ENCODE measurements around the gene CREB3. TPM values are rescaled to one million over a fixed set of nuclear protein-coding genes. Genes with fewer than 3 reads are reported as not detected.
A peak's percentile ranks its signal among the peaks of the same experiment; 100 is the strongest.

CREB3 gene
- total RNA-seq, 1 donor from 2014 or later = 16.9 TPM

DNA sequence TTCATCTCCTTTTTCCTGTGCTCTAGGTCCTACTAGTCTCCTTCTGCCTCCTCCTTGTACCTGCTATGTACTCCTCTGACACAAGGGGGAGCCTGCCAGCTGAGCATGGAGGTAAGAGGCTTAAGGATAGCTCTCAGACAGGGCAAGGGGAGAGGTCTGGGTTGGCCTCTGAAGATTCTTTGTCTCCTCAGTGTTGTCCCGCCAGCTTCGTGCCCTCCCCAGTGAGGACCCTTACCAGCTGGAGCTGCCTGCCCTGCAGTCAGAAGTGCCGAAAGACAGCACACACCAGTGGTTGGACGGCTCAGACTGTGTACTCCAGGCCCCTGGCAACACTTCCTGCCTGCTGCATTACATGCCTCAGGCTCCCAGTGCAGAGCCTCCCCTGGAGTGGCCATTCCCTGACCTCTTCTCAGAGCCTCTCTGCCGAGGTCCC lies 3.8 kb downstream of the CREB3 start:
- intact Hi-C loops (cut with micrococcal nuclease) = loop anchor here (1.0 to 10.0 kb wide), 5 partner anchors 13 to 1071 kb away; partner anchors contain the start of genes CCL27, GBA2, NPR2 and RGP1
- CTCF ChIA-PET = interaction anchor here (0.7 to 2.9 kb wide), 14 partner anchors 9 to 146 kb away, joined by 3 to 51 read pairs (median 4); partner anchors contain the start of genes GBA2, MSMP and RGP1
- Mint-ChIP-seq H3K27ac (no peak overlapping the region), H3K4me1 (peaks cover 9% of the 10 kb centered on the region), H3K27me3 (no peaks in the 10 kb centered on the region), H3K4me3 (no peak overlapping the region), H3K9me3 (no peaks in the 10 kb centered on the region), H3K36me3 (ENCODE audit: low read depth) (peaks cover 70% of the 10 kb centered on the region)
- DNase-seq = no peak
- no peak for TF ChIP-seq CTCF (IDR thresholded peaks at IDR 0.05)
- peak; percentile 15 for ATAC-seq (ENCODE audit: low read depth)
- POLR2A ChIA-PET = interaction anchor here (1.0 to 6.6 kb wide), 4 partner anchors 13 to 132 kb away, joined by 3 to 32 read pairs (median 4); partner anchors contain the start of genes GBA2 and RGP1

DNA sequence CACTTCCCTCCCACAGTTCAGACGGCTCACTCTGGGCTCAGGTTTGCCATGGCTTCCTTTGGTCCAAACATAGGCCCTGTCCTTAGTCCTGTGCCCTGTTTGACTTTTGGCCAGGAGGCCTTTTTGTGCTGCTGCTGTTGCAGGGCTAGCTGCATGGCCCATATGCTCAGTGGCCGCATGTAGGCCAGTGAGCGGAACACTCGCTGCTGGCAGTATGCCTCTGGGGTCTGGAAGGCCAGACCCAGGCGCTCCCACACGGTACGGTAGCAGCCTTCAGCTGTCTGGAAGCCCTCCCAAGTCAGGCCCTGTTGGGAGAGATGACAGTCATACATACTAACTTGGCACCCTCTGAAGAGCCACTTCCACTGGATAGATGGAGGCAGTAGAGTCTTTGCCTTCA lies 4.7 kb downstream of the CREB3 start:
- Mint-ChIP-seq H3K27me3 (no peaks in the 10 kb centered on the region), H3K4me3 (no peak overlapping the region), H3K9me3 (no peaks in the 10 kb centered on the region), H3K4me1 (peaks cover 9% of the 10 kb centered on the region), H3K36me3 (ENCODE audit: low read depth) (peaks cover 72% of the 10 kb centered on the region), H3K27ac (no peak overlapping the region)
- CTCF ChIA-PET = interaction anchor here (0.6 to 2.9 kb wide), 7 partner anchors 11 to 90 kb away, joined by 3 to 12 read pairs (median 7); partner anchors contain the start of genes GBA2 and RGP1
- intact Hi-C loops (cut with micrococcal nuclease) = loop anchor here (2.0 to 10.0 kb wide), 2 partner anchors 54 to 1072 kb away; partner anchors contain the start of genes CCL27 and NPR2
- TF ChIP-seq CTCF (IDR thresholded peaks at IDR 0.05) = no peak
- POLR2A ChIA-PET = interaction anchor here (0.9 to 6.6 kb wide), 2 partner anchors 12 to 90 kb away, joined by 3 to 32 read pairs; partner anchors contain the start of genes GBA2 and RGP1
- ATAC-seq (ENCODE audit: low read depth) (no peak), DNase-seq (no peak)

- Mint-ChIP-seq H3K27me3 (no peaks in the 10 kb centered on the region), H3K36me3 (ENCODE audit: low read depth) (peaks cover 81% of the 10 kb centered on the region), H3K9me3 (no peaks in the 10 kb centered on the region), H3K27ac (no peak overlapping the region), H3K4me3 (no peak overlapping the region), H3K4me1 (peaks cover 6% of the 10 kb centered on the region)
- ATAC-seq (ENCODE audit: low read depth) (no peak), DNase-seq (no peak)
- ChIA-PET CTCF (interaction anchor here (0.9 to 2.9 kb wide), 3 partner anchors 10 to 144 kb away, joined by 3 to 12 read pairs (median 7); partner anchors contain the start of genes GBA2 and RGP1), POLR2A (interaction anchor here (6.6 kb wide), 1 partner anchor 11 kb away, joined by 32 read pairs; the partner anchor contains the start of genes GBA2 and RGP1)
- intact Hi-C loops (cut with micrococcal nuclease) = loop anchor here (10.0 kb wide), 1 partner anchor 1073 kb away; the partner anchor contains the start of gene CCL27
- TF ChIP-seq CTCF (IDR thresholded peaks at IDR 0.05) = no peak
Measured at GRCh38 chr9:35738186-35738585, 5.7 kb downstream of the CREB3 start.

DNA sequence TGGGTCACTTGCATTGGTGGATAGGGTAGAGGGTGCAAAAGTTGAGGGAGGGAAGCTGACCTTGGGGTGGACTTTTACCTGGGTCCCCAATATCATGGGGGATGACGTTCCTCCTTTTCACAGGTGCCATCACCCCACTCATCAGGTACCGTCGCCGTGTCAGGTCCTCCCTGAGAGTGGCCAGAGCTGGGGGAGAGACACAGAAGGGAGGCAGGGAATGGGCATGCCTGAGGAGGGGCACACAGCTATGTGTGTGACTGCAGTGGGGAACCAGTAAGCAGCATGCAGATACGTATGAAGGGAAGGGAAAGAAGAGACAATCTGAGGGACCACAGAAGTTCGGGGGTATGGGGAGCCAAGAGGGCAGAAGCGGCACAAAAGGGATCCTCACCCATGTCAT lies 6.5 kb downstream of the CREB3 start:
- no peak overlapping the region for H3K27ac Mint-ChIP-seq

More for the DNA sequence above, 6.5 kb downstream of the CREB3 start:
- DNase-seq (no peak), ATAC-seq (ENCODE audit: low read depth) (no peak)
- no peaks in the 10 kb centered on the region for H3K27me3 Mint-ChIP-seq
- ChIA-PET POLR2A (interaction anchor here (6.6 kb wide), 1 partner anchor 10 kb away, joined by 32 read pairs; the partner anchor contains the start of genes GBA2 and RGP1), CTCF (interaction anchor here (0.8 to 2.9 kb wide), 7 partner anchors 9 to 143 kb away, joined by 3 to 12 read pairs (median 3); partner anchors contain the start of genes GBA2, RGP1 and SPAG8)
- intact Hi-C loops (cut with micrococcal nuclease) = loop anchor here (10.0 kb wide), 1 partner anchor 1074 kb away; the partner anchor contains the start of gene CCL27
- peaks cover 6% of the 10 kb centered on the region for H3K4me1 Mint-ChIP-seq
- no peak for TF ChIP-seq CTCF (IDR thresholded peaks at IDR 0.05)
- no peak overlapping the region for H3K4me3 Mint-ChIP-seq
- no peaks in the 10 kb centered on the region for H3K9me3 Mint-ChIP-seq
- peaks cover 88% of the 10 kb centered on the region for H3K36me3 Mint-ChIP-seq (ENCODE audit: low read depth)

All from activated B cell treated with CpG ODN at 0.5 μM for 24 hours (primary cell).